ENCODE data around the gene TSEN54.
"Not testable (repeated sequence)": the region's sequence is repeated elsewhere in the genome, so short reads cannot be mapped to it uniquely, and the experiment has no call there.

Gene TSEN54

DNA sequence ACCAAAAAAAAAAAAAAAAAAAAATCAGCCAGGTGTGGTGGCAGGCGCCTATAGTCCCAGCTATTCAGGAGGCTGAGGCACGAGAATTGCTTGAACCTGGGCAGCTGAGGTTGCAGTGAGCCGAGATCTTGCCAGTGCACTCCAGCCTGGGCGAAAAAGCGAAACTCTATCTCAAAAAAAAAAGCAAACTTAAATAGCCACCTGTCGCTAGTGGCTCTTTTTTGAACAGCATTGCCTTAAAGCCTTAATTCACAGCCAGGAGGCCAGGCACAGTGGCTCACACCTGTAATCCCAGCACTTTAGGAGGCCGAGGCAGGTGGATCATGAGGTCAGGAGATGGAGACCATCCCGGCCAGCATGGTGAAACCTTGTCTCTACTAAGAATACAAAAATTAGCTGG, 4.1 kb downstream of the TSEN54 start:
- not testable (repeated sequence) for DNase-seq

DNA sequence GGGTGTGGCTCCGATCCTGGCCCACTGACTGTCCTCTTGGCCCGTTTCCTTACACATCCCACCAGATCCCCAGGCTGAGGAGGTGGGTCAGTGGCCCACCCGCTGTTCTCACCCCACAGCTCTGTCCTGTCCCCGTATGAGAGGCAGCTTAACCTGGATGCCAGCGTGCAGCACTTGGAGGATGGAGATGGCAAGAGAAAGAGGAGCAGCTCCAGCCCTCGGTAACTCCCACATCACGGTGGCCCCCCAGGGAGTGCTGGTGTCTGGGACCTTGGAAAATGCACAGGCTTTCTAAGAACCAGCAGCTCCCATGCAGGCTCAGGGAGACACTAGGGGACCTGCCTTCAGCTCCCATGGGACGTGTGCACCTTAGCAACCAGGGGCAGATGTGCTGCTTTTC, 5.0 kb downstream of the TSEN54 start:
- no peak for DNase-seq

DNA sequence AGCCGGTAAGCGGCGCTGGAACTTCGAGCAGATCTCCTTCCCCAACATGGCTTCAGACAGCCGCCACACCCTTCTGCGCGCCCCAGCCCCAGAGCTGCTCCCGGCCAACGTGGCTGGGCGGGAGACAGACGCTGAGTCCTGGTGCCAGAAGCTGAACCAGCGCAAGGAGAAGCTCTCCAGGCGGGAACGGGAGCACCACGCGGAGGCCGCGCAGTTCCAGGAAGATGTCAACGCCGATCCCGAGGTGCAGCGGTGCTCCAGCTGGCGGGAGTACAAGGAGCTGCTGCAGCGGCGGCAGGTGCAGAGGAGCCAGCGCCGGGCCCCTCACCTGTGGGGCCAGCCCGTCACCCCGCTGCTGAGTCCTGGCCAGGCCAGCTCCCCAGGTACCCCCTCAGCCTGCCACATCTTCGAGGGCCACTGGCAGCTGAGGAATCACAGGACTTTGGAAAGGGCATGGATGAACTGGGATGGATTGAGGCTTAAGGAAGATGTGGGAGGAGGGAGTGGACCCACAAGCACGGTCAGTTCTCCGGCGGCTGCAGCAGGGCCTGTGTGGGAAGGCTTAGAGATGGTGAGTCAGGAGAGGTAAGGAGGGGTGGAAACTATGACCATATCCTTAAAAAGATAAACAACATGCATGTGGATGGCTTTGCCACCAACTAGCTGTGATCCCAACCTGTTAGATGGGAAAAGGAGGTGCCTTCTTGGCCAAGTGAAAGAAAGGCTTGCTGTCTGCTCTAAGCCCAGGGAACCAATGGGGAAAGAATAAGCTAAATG, 5.8 kb downstream of the TSEN54 start:
- no peak for DNase-seq

DNA sequence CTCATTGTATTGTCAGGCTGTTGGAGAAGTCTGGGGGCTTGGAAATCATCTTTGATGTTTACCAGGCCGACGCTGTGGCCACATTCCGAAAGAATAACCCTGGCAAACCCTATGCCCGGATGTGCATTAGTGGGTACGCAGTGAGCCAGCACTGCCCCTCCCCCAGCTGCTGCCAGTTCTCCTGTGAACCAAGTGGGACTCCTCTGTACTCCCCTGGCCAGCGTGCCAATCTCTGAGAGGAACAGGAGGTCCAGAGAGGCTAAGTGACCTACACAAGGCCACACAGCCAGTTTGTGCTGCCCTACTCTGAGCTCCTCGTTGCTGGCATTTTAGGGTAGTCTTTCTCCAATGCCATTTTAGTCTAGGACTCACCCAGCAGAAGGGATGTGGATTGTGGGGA, 7.3 kb downstream of the TSEN54 start:
- DNase-seq = no peak

DNA sequence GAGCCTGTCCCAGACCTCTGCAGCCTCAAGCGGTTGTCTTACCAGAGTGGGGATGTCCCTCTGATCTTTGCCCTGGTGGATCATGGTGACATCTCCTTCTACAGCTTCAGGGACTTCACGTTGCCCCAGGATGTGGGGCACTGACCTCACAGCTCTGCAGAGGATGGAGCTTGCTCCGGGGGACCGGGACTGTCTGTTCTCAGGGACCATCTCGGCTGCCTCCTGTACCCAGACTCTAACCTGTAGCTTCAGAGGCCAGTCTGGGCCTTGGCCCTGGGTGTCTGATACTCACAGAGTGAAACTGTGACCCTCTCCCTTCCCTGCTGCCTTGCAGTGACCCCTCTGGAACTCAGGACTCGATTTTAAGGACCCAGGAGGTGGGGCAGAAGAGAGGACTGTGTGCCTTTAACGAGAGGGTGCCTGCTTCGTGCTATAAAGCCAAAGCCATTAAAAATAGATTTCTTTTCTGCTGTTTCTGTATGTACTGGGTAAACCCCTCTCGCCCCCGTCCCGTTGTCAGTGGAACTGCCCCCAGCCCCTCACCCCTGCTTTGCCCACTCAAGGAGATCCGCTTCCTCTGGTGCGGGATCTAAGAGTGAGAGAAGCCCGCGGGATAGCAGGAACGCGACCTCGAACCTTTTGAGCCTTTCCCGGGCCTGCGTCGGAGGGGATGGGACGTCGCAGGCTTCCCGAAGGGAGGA, 8.1 kb downstream of the TSEN54 start:
- no peak for DNase-seq

DNA sequence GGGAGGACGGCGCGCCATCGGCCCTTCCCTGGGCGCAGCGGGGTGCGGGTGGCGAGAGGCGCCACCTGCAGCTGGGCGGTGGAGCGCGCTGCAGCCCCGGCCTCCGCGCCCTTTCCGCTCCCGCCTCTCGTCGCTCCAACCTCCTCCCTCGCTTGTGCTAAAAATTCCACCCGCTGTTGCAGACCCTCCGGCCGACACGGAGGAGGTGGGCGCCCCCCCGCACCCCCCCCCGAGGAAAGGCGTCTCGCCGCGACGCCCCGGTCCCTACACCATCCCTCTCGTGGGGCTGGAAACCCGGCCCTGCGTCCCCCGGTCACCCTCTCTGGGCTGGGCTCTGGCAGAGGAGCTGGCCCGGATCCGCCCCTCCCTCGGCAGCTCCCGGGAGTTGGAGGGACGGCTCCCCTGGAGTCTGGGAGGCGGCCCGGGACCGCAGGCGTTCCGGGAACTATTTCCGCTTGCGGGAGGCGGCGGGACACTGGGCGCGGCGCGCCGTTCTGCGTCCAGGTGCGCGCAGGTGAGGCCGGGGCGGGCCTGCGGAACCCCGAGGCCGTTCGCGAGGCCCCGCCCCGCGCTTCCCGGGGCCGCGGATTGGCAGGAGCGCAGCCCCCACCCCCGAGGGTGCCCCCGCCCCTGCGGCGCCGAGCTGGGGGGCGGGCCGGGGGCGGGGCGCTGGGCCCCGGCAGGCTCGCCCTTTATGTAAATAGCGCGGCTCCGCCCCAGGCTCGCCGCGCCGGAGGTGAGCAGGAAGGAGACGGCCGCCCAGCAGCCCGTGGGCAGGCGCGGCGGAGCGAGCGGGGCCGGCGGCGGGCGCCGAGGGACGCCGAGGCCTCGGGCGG, 8.9 kb downstream of the TSEN54 start, which contains the start of gene LLGL2:
TSS of gene LLGL2 (plus strand) at position 728 of the 836 bp plus-strand sequence. CDS start 17,730 bp downstream, outside the sequence.
- peak; percentile 42 for DNase-seq

DNA sequence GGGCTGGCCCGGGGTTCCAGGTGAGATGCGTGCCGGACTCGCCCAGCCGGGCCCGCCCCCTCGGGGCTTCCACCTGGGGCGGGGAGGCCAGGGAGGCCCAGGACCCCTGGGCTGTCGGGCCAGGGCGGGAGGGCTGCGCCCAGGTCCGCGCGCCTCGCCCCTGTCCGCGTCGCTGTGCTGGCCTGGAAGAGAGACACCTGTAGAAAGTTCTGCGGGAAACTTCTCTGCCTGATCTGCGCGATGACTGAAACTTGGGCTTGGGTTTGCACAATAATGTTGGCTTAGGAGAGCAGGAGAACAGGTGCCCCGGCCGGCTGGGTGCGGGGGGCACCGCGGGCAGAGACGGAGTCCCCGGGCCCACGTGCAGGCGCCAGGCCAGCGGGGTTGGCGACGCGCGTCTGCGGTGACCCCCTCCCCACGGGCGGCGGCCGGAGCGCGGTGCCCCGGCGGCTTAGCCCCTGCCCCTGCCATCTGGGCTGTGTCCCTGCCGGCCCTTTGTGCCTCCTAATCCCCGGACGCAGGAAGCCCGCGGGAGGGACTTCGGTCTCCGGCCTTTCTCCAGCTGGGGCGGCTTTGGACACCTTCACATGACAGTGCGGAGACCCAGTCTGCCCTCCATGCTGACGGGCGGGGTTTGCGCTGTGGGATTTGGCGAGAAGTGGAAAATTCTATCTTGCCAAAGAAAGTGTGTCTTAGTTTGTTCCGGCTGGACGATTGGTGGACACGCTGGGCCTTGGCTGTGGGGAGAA, 9.7 kb downstream of the TSEN54 start:
- DNase-seq = no peak

DNA sequence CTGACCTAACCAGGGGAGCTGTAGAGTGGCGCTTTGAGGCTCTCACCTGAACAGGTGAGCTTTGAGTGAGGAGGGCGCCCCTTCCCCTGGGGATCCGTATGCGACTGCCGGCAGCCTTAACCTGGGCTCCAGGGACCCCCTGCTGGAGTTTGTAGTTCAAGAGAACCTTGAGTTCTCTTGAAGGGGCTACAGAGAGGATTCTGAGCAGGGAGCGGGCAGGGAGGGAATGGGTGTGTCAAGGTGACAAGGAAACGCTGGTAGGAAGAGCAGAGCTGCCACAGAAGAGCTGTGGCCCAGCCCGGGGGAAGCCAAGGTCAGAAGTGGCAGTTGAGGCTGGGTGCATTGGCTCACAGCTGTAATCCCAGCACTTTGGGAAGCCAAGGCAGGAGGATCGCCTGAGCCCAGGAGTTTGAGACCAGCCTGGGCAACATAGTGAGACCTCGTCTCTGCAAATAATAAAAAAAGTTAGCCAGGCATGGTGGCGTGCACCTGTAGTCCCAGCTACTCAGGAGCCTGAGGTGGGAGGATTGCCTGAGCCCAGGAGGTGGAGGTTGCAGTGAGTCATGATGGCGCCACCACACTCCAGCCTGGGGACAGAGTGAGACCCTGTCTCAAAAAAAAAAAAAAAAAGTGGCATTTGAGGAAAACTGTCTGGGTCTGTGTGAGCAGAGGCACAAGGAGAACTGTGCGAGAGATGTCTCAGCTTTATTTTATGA, 10.4 kb downstream of the TSEN54 start:
- DNase-seq = no peak

DNA sequence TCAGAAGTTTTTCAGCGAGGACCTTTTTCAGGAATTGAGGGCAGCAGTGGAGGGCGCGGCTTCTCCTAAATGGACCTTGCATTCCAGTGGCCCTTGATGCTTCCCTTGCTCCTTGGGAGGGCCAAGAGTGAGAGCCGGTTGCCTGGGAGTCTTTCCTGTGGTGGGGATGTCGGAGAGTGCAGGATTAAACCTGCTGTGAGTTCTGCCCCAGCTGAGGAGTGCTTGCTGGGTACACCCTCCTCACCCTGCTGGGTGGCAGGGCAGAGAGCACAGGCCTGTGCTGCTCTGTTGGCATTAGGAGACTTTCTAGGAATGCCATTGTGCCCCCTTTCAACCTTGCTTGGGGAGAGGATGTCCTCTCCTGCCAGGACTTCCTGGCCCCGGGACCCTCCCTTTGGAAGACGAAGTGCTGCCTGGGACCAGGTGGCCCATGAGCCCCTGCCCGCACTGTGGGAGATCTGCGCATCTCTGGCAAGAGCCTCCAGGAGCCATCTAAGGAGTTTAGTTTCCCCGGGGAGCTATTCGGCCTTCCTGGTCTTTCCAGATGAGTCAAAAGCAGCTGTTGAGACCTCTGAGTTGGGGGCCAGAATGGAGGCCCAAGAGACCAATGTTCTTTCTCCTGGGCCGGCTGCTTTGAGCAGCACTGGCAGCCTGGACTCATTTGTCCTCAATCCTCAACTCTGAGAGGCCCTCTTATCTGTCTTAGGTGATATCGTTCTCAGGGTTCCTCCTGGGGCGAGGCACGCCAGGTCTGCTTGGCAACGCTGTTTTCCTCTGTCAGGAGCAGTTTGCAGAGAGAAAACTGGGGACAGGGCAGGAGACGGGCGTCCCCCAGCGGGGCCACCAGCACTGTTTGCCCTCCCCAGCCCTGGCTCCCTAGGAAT, 14.8 kb downstream of the TSEN54 start:
- DNase-seq = no peak

GRCh38 chr17:75531721-75532072, 15.4 kb downstream of the TSEN54 start:
- DNase-seq = no peak

GRCh38 chr17:75535119-75535537, 18.8 kb downstream of the TSEN54 start:
- DNase-seq = no peak

GRCh38 chr17:75535871-75536270, 19.5 kb downstream of the TSEN54 start:
- DNase-seq = no peak

- DNase-seq = no peak
These were observed 20.0 kb downstream of the TSEN54 start for GRCh38 chr17:75536366-75536765.

DNA sequence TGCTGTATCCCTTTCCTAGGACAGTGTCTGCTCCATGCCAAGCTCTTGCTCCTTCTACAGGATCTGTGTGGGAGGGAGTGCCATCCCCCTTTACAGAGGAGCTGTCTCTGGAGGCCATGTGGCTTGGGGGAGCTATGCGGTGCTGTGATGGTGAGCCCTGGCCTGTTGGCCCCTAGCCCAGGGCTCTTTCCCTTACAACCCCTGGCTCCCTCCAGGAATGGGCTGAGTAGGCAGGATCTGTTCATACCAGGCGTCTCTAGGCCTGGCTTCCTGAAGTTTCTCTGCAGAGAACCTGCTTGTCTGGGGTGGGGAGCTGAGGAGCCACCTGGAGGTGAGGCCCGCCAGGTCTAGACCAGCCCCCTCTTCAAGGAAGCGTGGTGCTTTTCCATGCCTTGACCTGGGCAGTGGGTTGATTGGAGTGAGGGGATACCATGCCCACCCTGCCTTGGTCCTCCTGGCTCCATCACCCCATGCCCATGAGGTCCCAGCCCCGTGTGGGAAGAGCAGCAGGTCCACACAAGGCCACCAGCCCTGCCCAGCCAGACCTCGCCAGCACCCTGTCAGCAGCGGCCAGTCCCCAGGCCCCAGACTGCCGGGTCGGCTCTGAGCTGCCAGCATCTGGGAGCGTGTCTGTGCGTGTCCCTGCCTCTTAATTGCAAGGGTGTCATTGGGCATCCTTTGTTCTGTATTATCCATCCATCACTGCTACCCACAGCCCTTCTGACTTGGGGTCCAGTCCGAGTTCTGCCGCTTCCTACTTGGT, 23.8 kb downstream of the TSEN54 start:
- no peak for DNase-seq

- no peak for DNase-seq
These were observed 24.7 kb downstream of the TSEN54 start for GRCh38 chr17:75540923-75541503.

DNA sequence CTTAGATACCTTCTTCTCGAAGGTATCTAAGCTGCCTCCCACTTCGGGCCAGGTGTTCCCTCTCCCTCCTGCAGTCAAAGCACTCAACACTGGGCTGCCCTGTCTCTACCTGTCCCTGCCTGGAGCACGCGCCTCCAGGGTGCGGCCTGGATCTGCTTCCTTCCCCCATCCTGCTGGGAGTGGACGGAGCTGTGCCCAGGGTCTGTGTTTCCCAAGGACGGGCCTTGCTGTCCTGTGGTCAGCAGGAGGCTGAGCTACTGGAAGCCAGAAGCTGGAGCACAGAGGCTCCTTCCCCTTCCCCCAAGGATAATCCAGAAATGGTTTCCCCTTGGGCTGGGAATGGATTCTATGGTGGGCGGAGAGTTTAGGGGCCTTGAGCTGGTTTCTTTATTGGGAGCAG, 25.9 kb downstream of the TSEN54 start:
- no peak for DNase-seq

GRCh38 chr17:75542728-75543336, 26.5 kb downstream of the TSEN54 start:
- no peak for DNase-seq

- no peak for DNase-seq
These were observed 27.9 kb downstream of the TSEN54 start for GRCh38 chr17:75544250-75544649.

- no peak for DNase-seq
These were observed 29.9 kb downstream of the TSEN54 start for GRCh38 chr17:75546181-75546580.

All from fibroblast of skin of right quadriceps (primary cell).